Mesodermal cell (in vitro differentiated cells): ENCODE results near the gene CSTPP1.

Source experiments
- H3K27ac ChIP-seq: 2 replicates; pipeline ENCODE4 v1.7.0; 2013; ENCODE audit warnings: mild to moderate bottlenecking, low read depth, low read length, moderate library complexity; ENCODE audit not compliant: severe bottlenecking
- H3K36me3 ChIP-seq: 2 replicates; pipeline ENCODE4 v1.7.1; 2013; ENCODE audit warnings: mild to moderate bottlenecking, low read length, moderate library complexity; ENCODE audit not compliant: control insufficient read depth, insufficient read depth
- H3K4me1 ChIP-seq: one replicate; pipeline ENCODE4 v1.7.1; 2013; ENCODE audit warnings: mild to moderate bottlenecking, low read length; ENCODE audit not compliant: insufficient read depth, control insufficient read depth, poor library complexity, severe bottlenecking
- H3K4me3 ChIP-seq: 2 replicates; pipeline ENCODE4 v1.7.0; 2013; ENCODE audit warnings: low read length, control low read depth, mild to moderate bottlenecking; ENCODE audit not compliant: insufficient read depth, poor library complexity, severe bottlenecking; ENCODE audit errors: extremely low read depth
- H3K9me3 ChIP-seq: 2 replicates; pipeline ENCODE4 v1.7.1; 2013; ENCODE audit warnings: mild to moderate bottlenecking, low read length, moderate library complexity; ENCODE audit not compliant: control insufficient read depth
- WGBS, 2 experiments: methylation state at CpG; one replicate each; pipeline ENCODE4 v1.1.5; 2013; ENCODE audit warnings: missing lambda C conversion rate in 2 of 2; ENCODE audit not compliant: insufficient coverage in 2 of 2; 5-methylcytosine and 5-hydroxymethylcytosine counted together

The CSTPP1 gene

DNA sequence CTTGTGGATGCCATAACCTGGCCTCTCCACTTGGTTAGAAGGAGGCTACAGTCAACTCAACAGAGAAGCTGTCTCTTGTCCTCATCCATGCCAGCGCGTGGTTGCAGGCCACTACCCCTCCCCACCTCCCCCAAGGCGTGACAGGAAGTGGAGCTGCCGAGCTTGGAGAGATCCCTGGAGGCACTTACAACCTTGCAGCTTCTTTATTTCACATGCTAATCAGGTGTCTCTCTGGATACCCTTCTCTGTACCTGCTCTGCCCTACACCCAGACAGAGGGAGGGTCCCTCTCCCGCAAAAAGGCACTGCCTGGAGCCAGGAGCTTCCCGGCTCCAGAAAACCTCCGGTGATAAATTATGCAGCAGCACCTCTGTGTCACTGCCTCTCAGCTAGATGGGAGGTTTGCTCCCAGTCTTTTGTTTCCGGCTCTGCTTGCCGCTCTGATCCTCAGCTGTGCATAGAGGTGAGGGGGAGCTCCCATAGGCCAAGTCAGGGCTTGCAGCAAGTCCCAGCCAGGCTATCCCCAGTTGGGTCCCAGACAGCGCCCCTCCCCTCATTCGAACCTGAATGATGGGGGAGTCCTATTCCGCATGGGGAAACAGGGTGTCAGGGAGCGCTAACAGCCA is 23.9 kb upstream of the CSTPP1 start:
- no peaks in the 10 kb centered on the region for H3K9me3 ChIP-seq
- peaks cover 13% of the 10 kb centered on the region for H3K36me3 ChIP-seq
- peak overlapping the region; percentile 9 for H3K4me3 ChIP-seq
- H3K4me1 ChIP-seq, result peaks cover 60% of the 10 kb centered on the region
- H3K27ac ChIP-seq, result peak overlapping the region; percentile 78
- WGBS, 2 experiments, result 4 to 7% methylated on average over 9 to 10 of the region's 13 CpGs

DNA sequence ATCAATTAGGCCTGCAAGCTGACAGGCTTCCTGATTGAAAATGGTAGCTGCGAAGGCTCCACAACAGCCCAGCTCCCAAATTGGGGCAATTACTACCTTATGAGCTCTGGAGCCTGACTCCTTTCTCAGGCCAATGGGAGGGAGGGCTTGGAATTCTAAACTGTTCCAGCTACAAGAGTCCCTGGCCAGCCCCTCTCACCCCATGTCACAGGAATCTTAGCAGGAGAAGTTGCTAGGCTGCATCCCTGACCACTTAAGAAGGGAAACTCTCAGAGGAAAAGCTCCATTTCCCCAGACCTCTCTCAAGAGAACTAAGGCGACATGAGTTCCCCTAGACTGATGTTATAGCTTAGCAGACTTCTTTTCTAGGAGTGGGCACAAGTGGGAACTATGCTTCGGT is 23.1 kb upstream of the CSTPP1 start:
- Histone ChIP-seq H3K27ac (peak overlapping the region; percentile 78), H3K4me3 (no peak overlapping the region), H3K4me1 (peaks cover 60% of the 10 kb centered on the region), H3K36me3 (peaks cover 13% of the 10 kb centered on the region), H3K9me3 (no peaks in the 10 kb centered on the region)
- 49 to 65% methylated on average over 2 of the region's 3 CpGs for WGBS, 2 experiments

GRCh38 chr11:46914363-46914762 is 22.2 kb upstream of the CSTPP1 start:
- H3K4me3 ChIP-seq, result no peak overlapping the region

DNA sequence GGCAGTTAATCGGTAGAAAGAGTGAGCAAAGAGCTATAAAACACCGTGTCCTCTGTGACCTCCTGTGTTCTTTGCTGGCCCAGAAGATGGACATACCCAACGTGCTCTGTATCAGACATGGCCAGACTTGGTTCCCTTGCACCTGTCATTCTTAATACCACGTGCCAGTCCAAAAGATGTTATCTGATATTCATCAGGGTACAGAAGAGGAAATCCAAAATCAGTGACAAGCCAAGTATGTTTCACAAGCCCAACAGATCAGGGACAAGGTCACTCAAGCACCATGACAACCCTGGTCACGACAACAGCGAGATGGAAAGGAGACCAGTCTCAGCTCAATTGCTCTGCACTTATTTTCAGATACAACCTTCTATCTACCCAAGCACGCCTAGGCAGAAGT is 21.7 kb upstream of the CSTPP1 start:
- no peaks in the 10 kb centered on the region for H3K9me3 ChIP-seq
- WGBS, 2 experiments, result 89 to 92% methylated on average over 6 to 7 of the region's 7 CpGs
- peaks cover 7% of the 10 kb centered on the region for H3K36me3 ChIP-seq
- no peak overlapping the region for H3K4me3 ChIP-seq
- peak overlapping the region; percentile 78 for H3K27ac ChIP-seq
- H3K4me1 ChIP-seq, result peaks cover 63% of the 10 kb centered on the region

More at GRCh38 chr11:46914363-46914762, 22.2 kb upstream of the CSTPP1 start:
- WGBS, 2 experiments, result 47 to 50% methylated on average over 4 to 5 of the region's 5 CpGs
- H3K4me1 ChIP-seq, result peaks cover 65% of the 10 kb centered on the region
- peak overlapping the region; percentile 78 for H3K27ac ChIP-seq
- no peaks in the 10 kb centered on the region for H3K9me3 ChIP-seq
- peaks cover 7% of the 10 kb centered on the region for H3K36me3 ChIP-seq

GRCh38 chr11:46916286-46917108 is 20.1 kb upstream of the CSTPP1 start:
- WGBS, 2 experiments, result 2 to 13% methylated on average over 14 to 17 of the region's 24 CpGs
- Histone ChIP-seq H3K36me3 (peaks cover 7% of the 10 kb centered on the region), H3K4me1 (peaks cover 61% of the 10 kb centered on the region), H3K4me3 (peak overlapping the region; percentile 83), H3K27ac (peak overlapping the region; percentile 76), H3K9me3 (no peaks in the 10 kb centered on the region)

- Histone ChIP-seq H3K4me1 (peaks cover 54% of the 10 kb centered on the region), H3K36me3 (peaks cover 7% of the 10 kb centered on the region), H3K4me3 (peak overlapping the region; percentile 83), H3K27ac (peak overlapping the region; percentile 76), H3K9me3 (no peaks in the 10 kb centered on the region)
- WGBS, 2 experiments, result 0% methylated on average over 18 to 23 of the region's 31 CpGs
Observed at GRCh38 chr11:46917109-46917761, 19.3 kb upstream of the CSTPP1 start.

DNA sequence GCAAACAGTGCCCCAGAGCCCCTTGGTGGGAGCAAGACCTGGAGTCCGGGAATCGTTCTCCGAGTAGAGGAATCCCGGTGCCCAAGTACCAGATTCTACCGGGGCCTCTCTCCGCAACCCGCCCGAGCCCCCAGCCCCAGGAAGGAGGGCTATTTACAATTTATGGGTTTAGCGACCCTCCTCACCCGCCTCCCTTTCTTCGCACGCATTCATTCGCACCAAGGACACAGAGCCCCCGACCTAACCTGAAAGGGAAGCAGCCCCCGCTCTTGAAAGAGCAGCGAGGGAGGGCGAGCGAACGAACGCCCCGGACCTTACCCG is 18.8 kb upstream of the CSTPP1 start:
- Histone ChIP-seq H3K36me3 (peaks cover 7% of the 10 kb centered on the region), H3K4me3 (peak overlapping the region; percentile 83), H3K27ac (peak overlapping the region; percentile 76), H3K9me3 (no peaks in the 10 kb centered on the region), H3K4me1 (peaks cover 51% of the 10 kb centered on the region)
- 0% methylated on average over 18 to 20 of the region's 22 CpGs for WGBS, 2 experiments

- 0 to 1% methylated on average over 65 to 66 of the region's 97 CpGs for WGBS, 2 experiments
- Histone ChIP-seq H3K27ac (peak within 1 kb of the TSS; percentile 76), H3K9me3 (no peaks in the 10 kb centered on the region), H3K4me1 (peaks cover 46% of the 10 kb centered on the region), H3K4me3 (peak within 1 kb of the TSS; percentile 83), H3K36me3 (peaks cover 7% of the 10 kb centered on the region)
Observed at GRCh38 chr11:46918083-46918787, 18.3 kb upstream of the CSTPP1 start, which contains the start of gene LRP4. Gene LRP4, minus strand, starts transcription at chr11:46918550. Its CDS starts 171 bp downstream, at chr11:46918379.

- 9 to 13% methylated on average over 8 to 15 of the region's 17 CpGs for WGBS, 2 experiments
- Histone ChIP-seq H3K27ac (peak overlapping the region; percentile 68), H3K4me3 (peak overlapping the region; percentile 83), H3K4me1 (peaks cover 39% of the 10 kb centered on the region), H3K9me3 (no peaks in the 10 kb centered on the region), H3K36me3 (peaks cover 7% of the 10 kb centered on the region)
Observed at GRCh38 chr11:46918788-46919513, 17.6 kb upstream of the CSTPP1 start.

- H3K4me1 ChIP-seq, result peaks cover 22% of the 10 kb centered on the region
- 30 to 50% methylated on average over 1 to 2 of the region's 4 CpGs for WGBS, 2 experiments
- no peaks in the 10 kb centered on the region for H3K9me3 ChIP-seq
- peak overlapping the region; percentile 62 for H3K27ac ChIP-seq
- H3K36me3 ChIP-seq, result peaks cover 2% of the 10 kb centered on the region
- no peak overlapping the region for H3K4me3 ChIP-seq
Observed at GRCh38 chr11:46920755-46921154, 15.8 kb upstream of the CSTPP1 start.
